Camera-type eye (tissue), 1 donor: ENCODE measurements around the gene LRRC41. TPM values are rescaled to one million over a fixed set of nuclear protein-coding genes. Genes with fewer than 3 reads are reported as not detected.

Source experiments
- total RNA-seq: library from RNA; depleted of rRNA; stranded (reverse); fragments of >200 nt; gene quantifications from one replicate; pipeline ENCODE4 v1.2.3, GENCODE V29; 2014

The LRRC41 gene
- total RNA-seq: 79.5 TPM

GRCh38 chr1:46303038-46303871 is at the start of gene LRRC41, which contains the start of gene UQCRH:
Gene LRRC41, minus strand, starts transcription at chr1:46303616. Its CDS starts 294 bp downstream, at chr1:46303322.
Gene UQCRH, plus strand, starts transcription at chr1:46303698. Its CDS starts 69 bp downstream, at chr1:46303767.

GRCh38 chr1:46340404-46341221 is 37.2 kb upstream of the LRRC41 start, which contains the start of gene NSUN4:
Gene NSUN4, plus strand, starts transcription at chr1:46340807. Its CDS starts 20 bp downstream, at chr1:46340827.

GRCh38 chr1:46247436-46248121 is 55.8 kb downstream of the LRRC41 start, which contains the start of gene RAD54L:
Gene RAD54L, plus strand, starts transcription at chr1:46247763. Its CDS starts 643 bp downstream, at chr1:46248406.

Other genes with a start within 250 kb of the LRRC41 start
- gene PIK3R3, start 171.0 kb downstream of the LRRC41 start, total RNA-seq: 33.9 TPM
- gene TSPAN1, start 128.5 kb downstream of the LRRC41 start, total RNA-seq: 0.49 TPM
- gene P3R3URF, start 127.1 kb downstream of the LRRC41 start, total RNA-seq: not detected
- gene POMGNT1, start 105.2 kb downstream of the LRRC41 start, total RNA-seq: 38.7 TPM
- 6.0 TPM for gene LURAP1, start 100.3 kb downstream of the LRRC41 start, total RNA-seq
- gene RAD54L, start 55.9 kb downstream of the LRRC41 start, total RNA-seq: 2.1 TPM
- gene UQCRH, start 82 bp upstream of the LRRC41 start, total RNA-seq: 372 TPM
- 25.3 TPM for gene NSUN4, start 37.2 kb upstream of the LRRC41 start, total RNA-seq
- 39.7 TPM for gene FAAH, start 90.7 kb upstream of the LRRC41 start, total RNA-seq
- gene DMBX1, start 186.2 kb upstream of the LRRC41 start, total RNA-seq: 0.55 TPM
- gene KNCN, start 248.0 kb upstream of the LRRC41 start, total RNA-seq: not detected